ENCODE measurements around the gene NBPF11.
A peak's percentile ranks its signal among the peaks of the same experiment; 100 is the strongest.
"Not testable (repeated sequence)": the region's sequence is repeated elsewhere in the genome, so short reads cannot be mapped to it uniquely, and the experiment has no call there.

The NBPF11 gene

GRCh38 chr1:148149050-148149815 lies 2.8 kb downstream of the NBPF11 start:
- not testable (repeated sequence) for DNase-seq (ENCODE audit: low spot score)

- not testable (repeated sequence) for DNase-seq (ENCODE audit: low spot score)
These were observed 4.8 kb downstream of the NBPF11 start for GRCh38 chr1:148147052-148147838.

DNA sequence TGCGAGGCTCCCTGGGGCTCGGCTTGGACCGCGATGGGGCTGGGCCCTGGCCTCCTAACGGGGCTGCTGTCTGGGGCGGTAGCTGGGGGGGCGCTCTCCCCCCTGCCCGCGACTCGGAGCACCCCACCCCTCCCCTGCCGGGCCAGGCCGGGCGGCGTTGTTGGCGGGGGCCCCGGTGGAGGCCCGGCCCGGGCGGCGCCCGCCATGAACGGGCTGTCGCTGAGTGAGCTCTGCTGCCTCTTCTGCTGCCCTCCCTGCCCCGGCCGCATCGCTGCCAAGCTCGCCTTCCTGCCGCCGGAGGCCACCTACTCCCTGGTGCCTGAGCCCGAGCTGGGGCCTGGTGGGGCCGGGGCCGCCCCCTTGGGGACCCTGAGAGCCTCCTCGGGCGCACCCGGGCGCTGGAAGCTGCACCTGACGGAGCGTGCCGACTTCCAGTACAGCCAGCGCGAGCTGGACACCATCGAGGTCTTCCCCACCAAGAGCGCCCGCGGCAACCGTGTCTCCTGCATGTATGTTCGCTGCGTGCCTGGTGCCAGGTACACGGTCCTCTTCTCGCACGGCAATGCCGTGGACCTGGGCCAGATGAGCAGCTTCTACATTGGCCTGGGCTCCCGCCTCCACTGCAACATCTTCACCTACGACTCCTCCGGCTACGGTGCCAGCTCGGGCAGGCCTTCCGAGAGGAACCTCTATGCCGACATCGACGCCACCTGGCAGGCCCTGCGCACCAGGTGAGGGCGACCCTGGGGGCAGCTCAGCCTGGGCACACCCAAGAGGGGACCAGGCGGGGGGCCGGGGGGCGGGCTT lies 5.7 kb downstream of the NBPF11 start:
- DNase-seq (ENCODE audit: low spot score), result not testable (repeated sequence)

- DNase-seq (ENCODE audit: low spot score), result not testable (repeated sequence)
These were observed 8.9 kb downstream of the NBPF11 start for GRCh38 chr1:148143223-148143622.

- not testable (repeated sequence) for DNase-seq (ENCODE audit: low spot score)
These were observed 10.1 kb downstream of the NBPF11 start for GRCh38 chr1:148141936-148142335.

DNA sequence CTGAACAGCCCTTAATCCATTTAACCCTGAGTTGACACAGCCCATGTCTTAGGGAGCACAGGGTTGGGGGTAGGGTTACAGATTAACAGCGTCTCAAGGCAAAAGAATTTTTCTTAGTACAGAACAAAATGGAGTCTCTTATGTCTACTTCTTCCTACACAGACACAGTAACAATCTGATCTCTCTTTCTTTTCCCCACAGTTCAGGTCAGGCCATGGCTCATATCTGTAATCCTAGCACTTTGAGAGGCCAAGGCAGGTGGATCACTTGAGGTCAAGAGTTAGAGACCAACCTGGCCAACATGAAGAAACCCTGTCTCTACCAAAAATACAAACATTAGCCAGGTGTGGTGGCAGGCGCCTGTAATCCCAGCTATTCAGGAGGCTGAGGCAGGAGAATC lies 13.5 kb downstream of the NBPF11 start:
- DNase-seq (ENCODE audit: low spot score), result not testable (repeated sequence)

GRCh38 chr1:148122341-148122740 lies 29.7 kb downstream of the NBPF11 start:
- not testable (repeated sequence) for DNase-seq (ENCODE audit: low spot score)

GRCh38 chr1:148120395-148120794 lies 31.7 kb downstream of the NBPF11 start:
- peak; percentile 23 for DNase-seq (ENCODE audit: low spot score)

DNA sequence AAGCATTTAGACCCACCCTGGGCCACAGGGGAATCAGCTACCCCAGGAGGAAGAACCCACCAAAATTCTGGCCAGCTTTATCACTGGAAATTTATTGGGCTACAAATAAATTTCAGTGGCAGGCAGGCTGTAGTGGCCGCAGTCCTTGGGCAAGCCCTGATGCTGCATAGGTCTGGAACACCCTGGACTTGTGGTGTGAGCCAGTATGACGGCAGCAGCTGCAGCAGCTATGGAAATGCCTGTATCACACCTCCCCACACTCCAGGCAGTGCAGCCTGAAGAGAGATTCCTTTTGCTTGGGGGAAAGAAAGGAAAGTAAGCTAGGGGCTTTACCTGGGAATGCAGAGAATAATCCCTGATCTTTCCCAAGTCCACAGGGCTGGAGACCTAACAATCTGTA lies 56.3 kb downstream of the NBPF11 start:
- not testable (repeated sequence) for DNase-seq (ENCODE audit: low spot score)

DNA sequence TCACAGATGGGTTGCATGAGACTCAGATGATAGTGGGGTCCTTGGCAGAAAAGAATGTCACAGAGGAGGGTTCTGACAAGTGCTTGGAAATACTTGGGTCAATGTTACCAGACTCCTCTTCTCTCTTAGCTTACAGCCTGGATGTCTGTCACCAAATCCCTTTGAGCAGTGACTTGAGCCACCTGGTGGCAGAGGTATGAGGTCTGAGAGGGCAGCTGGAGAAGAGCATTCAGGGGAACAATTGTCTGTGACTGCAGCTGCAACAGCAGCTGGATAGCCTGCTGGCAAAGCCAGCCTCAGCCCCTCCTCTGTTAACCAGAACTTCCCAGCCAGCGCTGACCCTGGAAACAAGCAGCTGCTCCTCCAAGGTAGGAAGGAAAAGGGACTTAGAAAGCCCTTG lies 65.9 kb downstream of the NBPF11 start:
- DNase-seq (ENCODE audit: low spot score), result not testable (repeated sequence)

DNA sequence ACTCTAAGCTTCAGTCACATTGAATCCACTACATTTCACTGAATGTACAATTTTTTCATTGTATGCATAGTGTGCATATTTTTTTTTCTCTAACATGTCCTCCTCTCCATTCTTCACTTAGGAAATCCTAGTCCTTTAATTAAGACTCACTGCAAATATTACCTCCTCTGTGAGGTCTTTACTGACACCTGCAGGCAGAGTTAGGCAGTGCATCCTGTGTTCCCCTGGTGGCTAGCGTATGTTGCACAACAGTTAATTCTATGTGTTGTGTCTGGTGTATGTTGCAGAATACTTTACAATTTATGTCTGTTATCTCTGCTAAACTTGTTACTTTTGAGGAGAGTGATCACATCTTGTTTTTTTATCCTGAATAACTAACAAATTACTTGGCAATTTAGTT lies 70.9 kb downstream of the NBPF11 start:
- DNase-seq (ENCODE audit: low spot score), result not testable (repeated sequence)

DNA sequence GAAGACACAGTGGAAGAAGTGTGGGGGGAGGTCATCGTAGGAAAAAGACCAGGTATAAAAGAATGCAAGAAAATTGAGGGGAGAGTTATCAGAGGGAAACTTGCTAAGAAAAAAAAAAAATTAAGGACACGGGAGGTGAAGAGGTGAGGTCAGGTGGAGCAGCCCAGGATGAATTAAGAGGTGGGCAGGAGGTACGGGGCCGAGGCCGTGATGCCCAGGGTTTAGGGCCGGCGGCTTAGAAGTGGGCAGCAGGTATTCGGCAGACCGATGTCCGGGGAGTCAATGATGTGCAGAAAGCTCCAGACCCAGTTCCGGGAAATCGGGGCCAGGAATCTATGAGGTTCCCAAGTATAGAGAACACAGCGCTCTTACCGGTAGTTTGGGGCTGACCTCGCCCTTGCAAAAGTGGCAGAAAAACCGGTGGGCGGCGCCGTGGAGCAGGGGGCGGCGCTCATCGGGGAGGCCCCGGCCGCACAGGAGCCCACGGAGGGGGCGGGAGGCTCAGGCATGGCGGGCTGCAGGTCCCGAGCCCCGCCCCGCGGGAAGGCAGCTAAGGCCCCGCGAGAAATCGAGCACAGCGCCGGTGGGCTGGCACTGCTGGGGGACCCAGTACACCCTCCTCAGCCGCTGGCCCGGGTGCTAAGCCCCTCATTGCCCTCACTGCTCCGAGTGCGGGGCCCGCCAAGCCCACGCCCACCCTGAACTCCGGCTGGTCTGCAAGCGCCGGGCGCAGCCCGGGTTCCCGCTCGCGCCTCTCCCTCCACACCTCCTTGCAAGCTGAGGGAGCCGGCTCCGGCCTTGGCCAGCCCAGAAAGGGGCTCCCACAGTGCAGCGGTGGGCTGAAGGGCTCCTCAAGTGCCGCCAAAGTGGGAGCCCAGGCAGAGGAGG lies 73.2 kb downstream of the NBPF11 start:
- not testable (repeated sequence) for DNase-seq (ENCODE audit: low spot score)

DNA sequence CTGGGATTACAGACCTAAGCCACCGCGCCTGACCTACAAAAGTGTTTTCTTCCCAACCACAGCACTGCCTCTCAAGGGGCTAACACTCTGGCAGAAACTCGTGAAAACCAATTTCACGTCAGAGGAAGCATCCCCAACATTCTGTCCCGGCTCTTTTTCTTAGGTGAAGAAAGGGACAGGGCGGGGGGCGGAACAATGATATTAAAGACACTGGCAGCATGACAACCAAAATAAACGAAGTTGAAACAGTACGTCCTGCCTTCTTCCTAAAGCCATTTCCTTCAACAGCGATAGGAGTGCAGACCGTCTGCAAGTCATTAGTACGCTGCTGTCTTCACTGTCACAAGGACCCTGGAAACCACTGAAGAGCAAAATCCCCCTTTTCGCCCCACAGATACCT lies 74.0 kb downstream of the NBPF11 start:
- not testable (repeated sequence) for DNase-seq (ENCODE audit: low spot score)

DNA sequence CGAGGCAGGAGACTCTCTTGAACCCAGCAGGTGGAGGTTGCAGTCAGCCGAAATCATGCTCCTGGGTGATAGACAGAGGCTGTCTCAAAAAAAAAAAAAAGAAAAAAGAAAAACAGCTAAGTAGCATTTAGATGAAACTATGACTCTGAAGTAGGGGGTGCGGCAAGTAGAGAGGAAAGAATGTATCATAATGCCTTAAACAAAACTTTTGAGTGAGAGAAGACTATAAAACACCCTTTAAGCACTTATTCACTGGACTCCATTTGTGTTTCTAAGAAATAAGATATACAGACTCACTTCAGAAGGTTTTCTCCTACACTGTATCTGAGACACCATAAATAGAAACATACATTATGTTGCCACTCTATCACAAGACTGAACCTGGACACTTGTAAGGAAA lies 74.6 kb downstream of the NBPF11 start:
- DNase-seq (ENCODE audit: low spot score), result not testable (repeated sequence)

DNA sequence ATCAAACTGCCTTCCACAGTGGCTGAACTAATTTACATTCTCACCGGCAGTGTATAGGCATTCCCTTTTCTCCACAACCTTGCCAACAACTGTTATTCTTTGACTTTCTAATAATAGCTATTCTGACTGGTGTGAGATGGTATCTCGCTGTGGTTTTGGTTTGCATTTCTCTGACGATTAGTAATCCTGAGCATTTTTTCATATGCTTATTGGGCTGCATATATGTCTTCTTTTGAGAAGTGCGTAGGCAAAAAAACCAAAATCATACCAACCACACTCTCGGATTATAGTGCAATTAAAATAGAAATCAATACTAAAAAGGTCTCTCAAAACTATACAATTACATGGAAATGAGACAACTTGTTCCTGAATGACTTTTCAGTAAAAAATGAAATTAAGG lies 78.7 kb downstream of the NBPF11 start:
- DNase-seq (ENCODE audit: low spot score), result not testable (repeated sequence)

GRCh38 chr1:148068606-148069005 lies 83.5 kb downstream of the NBPF11 start:
- not testable (repeated sequence) for DNase-seq (ENCODE audit: low spot score)

DNA sequence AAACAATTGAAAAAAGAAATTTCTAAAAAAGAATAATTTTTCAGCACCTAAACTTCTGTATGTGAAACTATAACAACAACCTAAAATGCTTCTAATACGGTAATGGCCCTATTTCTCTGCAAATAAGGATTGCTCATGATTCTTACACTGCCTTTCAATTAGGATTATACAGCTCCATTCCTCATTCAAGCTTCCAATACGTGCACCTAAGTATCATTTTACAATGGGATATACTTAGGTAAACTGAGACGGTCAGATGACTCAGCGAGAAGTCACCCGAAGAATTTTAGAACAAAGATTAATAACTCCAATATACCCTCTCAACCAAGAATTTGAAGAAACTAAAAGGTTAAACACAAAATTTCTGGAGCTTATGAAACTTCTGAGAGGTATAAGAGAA lies 83.9 kb downstream of the NBPF11 start:
- not testable (repeated sequence) for DNase-seq (ENCODE audit: low spot score)

- DNase-seq (ENCODE audit: low spot score), result not testable (repeated sequence)
These were observed 91.8 kb downstream of the NBPF11 start for GRCh38 chr1:148060294-148060701.

GRCh38 chr1:148057384-148057783 lies 94.7 kb downstream of the NBPF11 start:
- DNase-seq (ENCODE audit: low spot score), result not testable (repeated sequence)

Data from NAMALWA (cell line).